GM19193 (cell line): ENCODE results near the gene CACNA1D.

Source experiments
- POLR2A ChIP-seq: IDR thresholded peaks from 4 replicates; pipeline ENCODE4 v1.6.1; 2011; ENCODE audit not compliant: insufficient read depth, insufficient read length; ENCODE audit errors: extremely low read depth

The CACNA1D gene

GRCh38 chr3:53739966-53740365 lies 245.6 kb downstream of the CACNA1D start:
- no peak for TF ChIP-seq POLR2A

DNA sequence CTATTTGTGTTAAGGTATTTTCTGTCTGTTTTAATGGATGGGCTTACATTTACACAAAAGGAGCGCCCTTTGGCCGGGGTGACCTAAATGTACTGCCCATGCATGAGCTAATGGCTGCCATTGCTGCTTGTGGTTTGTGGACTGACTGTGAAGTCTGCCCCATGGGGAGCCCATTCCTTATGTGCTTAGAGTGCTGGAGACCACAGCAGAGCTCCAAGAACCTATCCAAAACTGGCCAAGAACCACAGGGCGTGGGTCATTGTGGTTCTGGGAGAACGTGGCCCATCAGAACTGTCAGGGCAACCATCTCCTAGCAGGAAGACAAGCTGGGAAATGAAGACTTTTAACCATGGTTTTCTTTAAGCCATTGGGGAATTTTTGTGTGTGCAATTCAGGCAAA lies 246.5 kb downstream of the CACNA1D start:
- no peak for TF ChIP-seq POLR2A

- TF ChIP-seq POLR2A: no peak
These were observed 249.9 kb downstream of the CACNA1D start for GRCh38 chr3:53744351-53744750.

DNA sequence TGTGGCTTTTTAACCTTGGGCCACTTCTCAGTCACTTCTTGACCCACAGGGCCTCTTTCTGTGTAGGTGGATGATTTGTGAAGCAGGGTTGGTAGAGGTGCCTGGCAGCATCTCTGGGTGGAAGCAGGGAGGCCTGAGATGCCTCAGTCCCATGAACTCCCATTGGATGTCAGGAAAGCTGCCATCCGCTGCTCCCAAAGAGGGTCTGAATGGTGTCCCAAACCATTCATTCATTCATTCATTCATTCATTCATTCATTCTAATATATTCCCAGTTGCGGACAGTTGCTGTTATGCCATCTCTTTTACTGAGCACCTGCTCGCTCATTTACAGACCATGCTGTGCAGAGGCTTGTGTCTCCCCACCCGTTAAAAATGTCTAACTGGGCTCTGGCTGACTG lies 253.1 kb downstream of the CACNA1D start:
- TF ChIP-seq POLR2A: no peak

GRCh38 chr3:53748512-53749271 lies 254.3 kb downstream of the CACNA1D start:
- TF ChIP-seq POLR2A: peak; percentile 34

DNA sequence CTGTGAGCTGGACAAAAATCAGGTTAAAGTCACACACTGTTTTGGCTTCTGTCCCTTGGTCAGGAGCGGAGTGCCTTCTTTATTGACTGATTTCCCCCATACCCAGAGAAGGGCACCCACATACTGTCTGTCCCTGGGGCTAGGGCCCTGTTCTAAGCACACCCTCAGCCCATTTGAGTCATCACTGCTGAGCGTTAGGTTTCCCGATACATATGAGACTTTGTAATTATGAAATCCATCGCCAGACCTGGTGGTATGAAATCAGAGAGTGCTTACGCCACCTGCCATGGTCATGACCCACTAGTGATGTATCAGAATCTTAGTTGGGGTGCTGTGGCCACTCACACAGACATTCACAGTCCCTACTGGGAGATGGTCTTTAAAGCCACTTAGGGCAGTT lies 255.0 kb downstream of the CACNA1D start:
- peak; percentile 27 for TF ChIP-seq POLR2A

GRCh38 chr3:53750253-53751210 lies 256.1 kb downstream of the CACNA1D start:
- no peak for TF ChIP-seq POLR2A

- TF ChIP-seq POLR2A: no peak
These were observed 259.2 kb downstream of the CACNA1D start for GRCh38 chr3:53753518-53754183.

DNA sequence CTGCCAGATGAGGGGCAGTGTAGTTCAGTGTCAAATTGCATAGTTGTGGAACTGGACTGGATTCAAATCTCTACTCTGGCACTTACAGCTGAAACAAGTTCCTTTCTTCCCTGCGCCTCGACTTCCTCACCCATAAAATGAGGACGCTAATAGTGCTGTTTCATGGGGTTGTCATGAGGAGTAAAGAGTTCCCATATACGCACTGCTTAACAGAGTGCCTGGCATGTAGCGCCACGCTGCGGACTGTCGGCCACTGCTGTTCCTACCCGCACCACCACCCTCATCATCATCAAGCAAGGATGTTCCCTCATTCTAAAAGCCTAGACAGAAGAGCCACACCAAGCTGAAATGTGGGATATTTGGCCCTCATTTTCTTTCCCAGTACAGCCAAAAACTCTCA lies 259.9 kb downstream of the CACNA1D start:
- TF ChIP-seq POLR2A: no peak

GRCh38 chr3:53758846-53759245 lies 264.4 kb downstream of the CACNA1D start:
- TF ChIP-seq POLR2A: no peak

GRCh38 chr3:53763353-53763752 lies 268.9 kb downstream of the CACNA1D start:
- TF ChIP-seq POLR2A: no peak

- no peak for TF ChIP-seq POLR2A
These were observed 269.8 kb downstream of the CACNA1D start for GRCh38 chr3:53764026-53764775.

- no peak for TF ChIP-seq POLR2A
These were observed 271.3 kb downstream of the CACNA1D start for GRCh38 chr3:53765753-53766152.

- no peak for TF ChIP-seq POLR2A
These were observed 272.3 kb downstream of the CACNA1D start for GRCh38 chr3:53766706-53767105.
